Renal pelvis (tissue), 4 donors: ENCODE results near the gene ST6GALNAC2. TPM values are rescaled to one million over a fixed set of nuclear protein-coding genes. Genes with fewer than 3 reads are reported as not detected.
"Not testable (repeated sequence)": the region's sequence is repeated elsewhere in the genome, so short reads cannot be mapped to it uniquely, and the experiment has no call there.

Source experiments
- DNase-seq: peaks from one replicate; pipeline ENCODE4 v3.0.0-alpha.2; 2013
- polyA plus RNA-seq, 3 donors: library from polyadenylated mRNA; unstranded; fragments of 120-200 nt; gene quantifications; one replicate each; pipeline ENCODE4 v1.2.1, GENCODE V29; 2013; ENCODE audit not compliant: insufficient read length in 3 of 3

The ST6GALNAC2 gene
- polyA plus RNA-seq, 3 donors: 6.0 to 9.8 (median 9.2) TPM

- DNase-seq: not testable (repeated sequence)
Measured at GRCh38 chr17:76611080-76611749, 25.6 kb upstream of the ST6GALNAC2 start.

GRCh38 chr17:76606685-76607084 is 21.0 kb upstream of the ST6GALNAC2 start:
- not testable (repeated sequence) for DNase-seq

DNA sequence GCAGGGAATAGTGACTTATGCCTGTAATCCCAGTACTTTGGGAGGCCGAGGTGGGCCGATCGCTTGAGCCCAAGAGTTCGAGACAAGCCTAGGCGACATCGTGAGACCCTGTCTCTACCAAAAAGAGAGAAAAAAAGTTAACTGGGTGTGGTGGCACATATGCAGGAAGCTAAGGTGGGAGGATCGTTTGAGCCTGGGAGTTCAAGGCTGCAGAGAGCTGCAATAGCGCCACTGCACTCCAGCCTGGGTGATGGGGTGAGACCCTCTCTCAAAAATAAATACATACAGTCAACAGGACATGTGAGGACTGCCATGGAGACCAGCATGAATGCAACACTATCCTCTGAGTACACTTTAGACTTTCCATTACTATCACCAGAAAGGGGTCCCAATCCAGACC is 15.4 kb upstream of the ST6GALNAC2 start:
- no peak for DNase-seq

DNA sequence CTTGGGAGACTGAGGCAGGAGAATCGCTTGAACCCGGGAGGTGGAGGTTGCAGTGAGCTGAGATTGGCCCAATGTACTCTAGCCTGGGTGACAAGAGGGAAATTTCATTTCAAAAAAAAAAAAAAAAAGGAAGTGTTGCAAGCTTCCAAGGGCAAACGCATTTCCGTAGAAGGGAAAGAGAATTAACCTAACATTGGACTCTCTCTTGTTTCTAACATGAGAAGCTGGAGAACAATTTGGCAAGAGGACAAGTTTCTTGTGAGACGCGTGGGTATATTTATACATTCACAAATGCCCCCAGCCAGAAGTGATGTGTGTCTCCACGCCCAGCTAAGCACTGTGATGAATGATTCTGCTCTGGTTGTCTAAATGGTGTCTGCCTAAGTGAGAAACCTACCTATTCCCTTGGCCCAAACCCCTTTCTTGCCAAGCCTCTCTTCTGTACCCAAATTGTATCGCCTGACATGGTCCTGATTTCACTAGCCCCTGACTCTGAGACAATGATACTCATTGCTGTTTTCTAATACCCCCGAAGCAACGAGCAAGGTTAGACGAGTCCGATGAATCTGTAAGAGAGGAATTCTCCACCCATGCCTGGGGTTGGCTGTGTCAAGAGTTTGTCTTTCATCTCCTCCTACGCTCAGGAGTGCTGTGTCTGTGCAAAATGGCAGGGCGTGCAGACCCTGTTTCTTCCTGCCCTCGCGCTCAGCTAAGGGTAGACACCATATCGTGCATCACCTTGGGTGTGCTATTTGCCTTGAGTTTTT is 14.2 kb upstream of the ST6GALNAC2 start:
- no peak for DNase-seq

DNA sequence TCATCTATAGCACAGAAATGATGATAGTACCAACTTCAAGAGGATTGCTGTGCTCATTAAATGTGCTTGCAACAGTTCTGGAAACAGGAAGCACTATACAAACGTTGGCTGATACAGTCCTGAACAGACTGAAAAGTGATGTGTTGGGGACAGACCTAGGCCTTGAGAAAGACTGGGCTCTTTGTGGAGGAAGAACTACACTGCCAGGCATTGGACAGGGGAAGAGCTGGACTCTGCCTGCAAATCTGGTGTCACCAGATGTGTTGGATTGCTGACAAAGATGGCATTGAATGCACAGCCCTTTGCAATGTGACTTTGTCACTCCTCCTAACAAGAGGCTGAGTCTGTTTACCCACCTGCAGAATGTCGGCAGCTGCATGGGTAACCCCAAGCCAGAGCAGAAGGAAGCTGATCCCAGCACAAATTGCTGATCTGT is 12.4 kb upstream of the ST6GALNAC2 start:
- DNase-seq: no peak

DNA sequence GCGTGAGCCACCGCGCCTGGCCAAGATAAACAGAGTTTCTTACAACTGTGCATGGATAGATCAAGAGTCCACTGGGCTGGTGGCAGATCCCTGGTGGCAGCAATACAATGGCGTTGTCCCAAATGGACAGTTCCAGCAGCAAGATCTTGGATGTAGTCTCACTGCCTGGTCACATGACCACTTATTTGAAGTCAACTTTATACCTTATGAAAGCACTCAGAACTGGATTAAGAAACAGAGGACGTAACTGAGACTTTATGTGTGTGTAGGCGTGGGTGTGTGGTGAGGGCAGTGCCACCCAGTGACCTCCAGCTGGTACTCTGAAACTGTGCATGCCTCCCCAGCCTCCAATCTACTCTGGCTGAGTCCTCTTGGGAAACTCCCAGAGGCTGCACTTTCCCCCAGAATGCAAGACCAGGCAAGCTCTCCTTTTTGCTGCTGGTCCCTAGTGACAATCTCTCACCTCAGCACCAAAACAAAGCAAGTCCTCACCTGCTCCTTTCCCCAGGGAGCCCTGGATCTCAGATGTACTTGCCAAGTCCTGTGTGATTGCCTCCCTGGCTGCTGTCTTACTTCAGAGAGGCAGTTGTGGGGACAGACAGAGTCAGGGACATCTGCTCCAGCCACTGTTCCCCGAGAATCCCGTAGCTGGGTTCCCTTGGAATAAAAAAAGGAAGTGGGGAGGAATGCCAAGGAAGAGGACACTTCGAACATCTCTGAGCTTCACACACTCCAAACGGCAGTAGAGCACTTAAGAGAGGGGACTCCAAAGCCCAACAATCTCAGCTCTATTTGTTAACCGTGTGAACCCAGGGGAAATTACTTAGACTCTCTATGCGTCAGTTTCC is 11.7 kb upstream of the ST6GALNAC2 start:
- DNase-seq: no peak

DNA sequence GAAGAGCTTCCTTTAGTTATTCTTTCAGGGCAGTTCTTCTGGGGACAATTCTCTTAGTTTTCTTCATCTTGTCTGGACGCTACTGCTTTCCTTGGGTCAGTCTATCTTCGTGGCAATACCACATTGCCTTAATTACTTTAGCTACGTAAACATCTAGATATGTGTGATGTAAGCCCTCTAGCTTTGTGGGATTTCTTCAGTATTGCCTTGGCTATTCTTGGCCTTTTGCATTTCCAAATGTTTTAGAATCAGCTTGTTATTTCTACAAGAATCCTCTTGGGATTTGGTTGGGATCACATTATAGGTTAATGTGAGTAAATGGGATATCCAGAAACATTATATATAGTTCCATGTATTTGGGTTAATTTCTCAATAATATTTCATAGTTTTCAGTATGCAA is 9.0 kb upstream of the ST6GALNAC2 start:
- DNase-seq: no peak

DNA sequence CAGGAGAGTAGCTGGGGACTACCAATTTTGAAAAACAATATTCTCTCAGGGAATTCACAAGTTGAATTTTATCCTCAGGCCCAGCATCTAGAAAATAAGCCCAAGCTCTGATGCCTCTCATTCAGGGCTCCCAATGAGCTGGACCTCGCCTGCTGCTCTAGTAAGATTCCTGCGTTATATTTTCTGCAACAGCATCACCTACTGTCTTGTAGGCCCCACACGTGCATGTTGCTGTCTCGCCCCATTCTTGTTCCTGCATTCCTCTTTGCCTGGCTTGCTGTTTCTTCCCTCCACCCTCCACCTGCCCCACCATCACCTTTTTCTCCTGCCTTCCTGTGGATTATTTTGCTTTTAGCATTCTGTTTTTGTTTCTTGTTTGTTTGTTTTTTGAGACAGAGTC is 8.3 kb upstream of the ST6GALNAC2 start:
- no peak for DNase-seq

DNA sequence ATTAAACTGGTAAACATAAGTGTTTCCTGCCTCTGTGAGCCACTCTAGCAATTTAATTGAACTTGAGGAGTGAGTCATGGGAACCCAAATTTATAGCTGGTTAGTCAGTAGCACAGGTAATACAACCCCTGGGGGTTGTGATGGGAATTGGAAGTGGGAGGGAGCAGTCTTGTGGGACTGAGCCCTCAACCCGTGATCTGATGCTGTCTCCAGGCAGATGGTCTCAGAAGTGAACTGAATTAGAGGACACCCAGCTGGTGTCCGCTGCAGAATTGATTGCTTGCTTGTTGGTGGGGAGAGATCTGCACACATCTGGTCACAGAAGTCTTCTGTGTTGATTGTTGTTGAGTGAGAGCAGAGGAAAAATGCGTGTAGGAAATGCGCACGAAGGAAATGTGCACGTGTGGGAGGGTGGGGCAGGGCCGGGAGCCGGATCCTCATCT is 7.7 kb upstream of the ST6GALNAC2 start:
- no peak for DNase-seq

DNA sequence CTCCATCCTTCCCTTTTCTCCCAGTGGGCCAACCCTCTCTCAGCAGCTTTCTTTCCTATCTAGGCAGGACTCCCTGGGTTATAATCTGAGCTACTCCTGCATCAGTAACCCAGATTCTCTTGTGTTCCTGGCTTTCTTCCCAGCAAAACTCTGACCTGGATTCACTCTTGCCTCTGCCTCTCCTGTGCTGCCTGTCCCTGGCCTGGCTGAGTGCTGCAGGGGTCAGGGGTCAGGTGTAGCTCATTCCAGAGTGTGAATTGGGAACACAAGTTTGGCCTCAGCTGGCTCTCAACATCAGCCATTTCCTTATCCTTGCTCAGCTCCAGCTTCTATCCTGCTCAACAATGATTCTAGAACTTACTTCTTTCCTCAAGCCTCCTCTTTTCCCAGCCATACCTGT is 2.5 kb upstream of the ST6GALNAC2 start:
- DNase-seq: no peak

GRCh38 chr17:76586741-76587487 is 1.3 kb upstream of the ST6GALNAC2 start:
- no peak for DNase-seq

DNA sequence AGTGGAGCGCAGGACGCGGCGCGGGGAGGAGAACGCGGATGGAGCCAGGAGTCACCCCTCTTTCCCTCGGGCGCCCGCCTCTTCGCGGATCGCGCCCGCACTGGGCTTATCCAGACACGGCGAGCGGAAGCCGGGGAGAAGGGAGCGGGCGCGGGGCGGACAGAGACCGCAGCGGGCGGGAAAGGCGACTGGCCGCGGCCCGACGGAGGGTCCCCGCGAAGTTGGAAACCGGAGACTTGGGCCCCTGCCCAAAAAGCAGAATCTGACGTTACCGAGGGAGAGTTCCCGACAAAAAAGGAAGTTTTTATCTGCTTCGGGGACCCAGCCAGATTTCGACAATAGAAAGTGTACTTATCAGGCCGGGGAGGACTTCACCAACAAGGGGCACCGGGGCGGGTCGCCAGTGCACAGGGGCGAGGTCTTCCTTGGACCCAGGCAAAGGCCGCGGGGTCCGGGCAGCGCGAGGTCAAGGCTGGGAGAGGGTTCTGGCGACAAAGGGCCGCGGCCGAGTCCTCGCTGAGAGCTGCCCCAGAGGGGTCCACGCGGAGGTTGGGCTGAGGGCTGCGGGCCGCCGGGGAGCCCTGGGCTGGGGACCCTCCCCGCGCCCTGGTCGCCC is 519 bp downstream of the ST6GALNAC2 start:
- DNase-seq: no peak

DNA sequence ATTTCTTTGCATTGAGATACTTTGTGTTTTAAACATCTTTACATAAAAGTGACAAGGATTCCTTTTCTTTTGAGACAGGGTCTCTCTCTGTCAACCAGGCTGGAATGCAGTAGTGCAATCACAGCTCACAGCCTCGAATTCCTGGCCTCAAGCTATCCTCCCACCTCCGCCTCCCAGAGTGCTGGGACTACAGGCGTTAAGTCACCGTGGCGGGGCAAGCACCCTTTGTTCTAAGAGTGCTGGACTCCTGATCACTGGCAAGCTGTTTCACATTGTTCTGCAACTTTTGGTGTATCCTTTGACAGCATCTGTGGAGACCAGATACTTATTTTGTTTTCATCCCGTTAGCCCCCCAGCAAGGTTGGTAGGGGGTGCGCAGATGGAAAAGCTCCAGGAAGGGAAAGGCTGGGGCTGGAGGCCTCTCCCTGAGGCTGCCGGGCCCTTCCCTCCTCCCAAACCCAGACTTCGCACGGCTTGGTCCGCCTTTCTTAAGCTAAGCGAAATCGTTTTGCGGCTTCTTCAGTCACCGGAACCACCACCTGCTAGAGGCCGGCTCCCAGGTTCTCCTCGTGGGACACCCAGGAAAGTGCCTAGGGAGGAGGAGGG is 1.1 kb downstream of the ST6GALNAC2 start:
- no peak for DNase-seq

DNA sequence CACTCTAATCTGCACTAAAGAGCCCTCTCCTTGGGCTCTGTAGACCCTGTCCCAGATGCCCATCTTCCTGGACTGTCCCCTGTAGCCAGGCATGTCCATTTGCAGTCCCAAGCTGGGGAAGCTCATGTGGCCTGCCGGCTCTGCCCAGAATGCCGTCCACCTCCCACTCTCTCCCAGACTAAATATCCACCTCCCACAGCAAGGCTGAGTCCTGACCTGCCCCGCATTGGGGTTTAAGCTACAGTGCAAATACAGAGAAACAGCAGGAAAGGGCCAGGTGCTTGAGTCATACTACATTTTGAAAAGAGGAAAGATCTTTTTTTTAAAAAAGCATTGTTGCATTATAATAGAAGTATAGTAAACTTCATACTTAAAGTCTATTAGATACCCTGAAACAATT is 3.0 kb downstream of the ST6GALNAC2 start:
- no peak for DNase-seq

DNA sequence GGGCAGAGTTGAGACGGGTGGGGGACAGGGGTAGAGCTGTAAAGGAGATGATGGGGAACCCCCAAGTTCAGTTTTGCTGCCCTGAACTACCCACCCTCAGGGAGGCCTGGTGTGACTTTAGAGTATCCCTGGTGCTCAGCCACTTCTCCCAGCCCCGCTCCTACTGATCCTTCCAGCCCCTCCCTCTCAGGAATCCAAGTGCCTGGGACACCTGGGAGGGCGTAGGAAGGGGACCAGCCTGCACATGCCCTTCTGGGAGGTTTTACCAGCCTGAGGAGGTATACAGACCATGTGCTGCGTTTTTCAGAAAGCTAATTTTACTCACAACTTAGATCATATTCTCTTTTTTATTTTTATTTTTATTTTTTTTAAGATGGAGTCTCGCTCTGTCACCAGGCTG is 4.1 kb downstream of the ST6GALNAC2 start:
- DNase-seq: no peak

- DNase-seq: no peak
Measured at GRCh38 chr17:76579281-76579680, 6.4 kb downstream of the ST6GALNAC2 start.

DNA sequence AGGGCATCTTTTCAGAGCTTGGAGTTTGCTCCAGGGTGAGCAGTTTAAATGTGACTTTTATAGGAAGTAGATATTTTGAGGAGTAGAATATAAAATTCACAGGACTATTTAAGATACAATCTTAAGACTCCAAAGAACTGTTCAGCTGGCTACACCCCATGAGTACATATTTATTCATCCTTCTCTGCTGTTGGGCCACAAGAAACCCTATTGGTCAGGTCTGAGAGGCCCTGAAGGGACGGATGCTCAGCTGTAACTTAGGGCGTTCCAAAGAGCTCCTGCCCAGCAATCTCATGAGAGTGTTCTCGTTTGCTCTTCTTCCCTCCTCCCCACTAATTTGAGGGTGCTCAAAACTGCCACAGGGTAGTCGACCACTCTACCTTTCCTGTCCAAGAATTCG is 7.3 kb downstream of the ST6GALNAC2 start:
- DNase-seq: no peak

GRCh38 chr17:76577876-76578275 is 7.8 kb downstream of the ST6GALNAC2 start:
- no peak for DNase-seq

GRCh38 chr17:76576189-76576588 is 9.5 kb downstream of the ST6GALNAC2 start:
- no peak for DNase-seq

GRCh38 chr17:76575570-76575969 is 10.1 kb downstream of the ST6GALNAC2 start:
- DNase-seq: no peak

- DNase-seq: no peak
Measured at GRCh38 chr17:76574166-76574565, 11.5 kb downstream of the ST6GALNAC2 start.
